HG02571 (cell line): ENCODE results near the gene ISX.

Experiments
- ATAC-seq: cut with Tn5 transposase; IDR thresholded peaks from one replicate; pipeline ENCODE4 v1.9.1; 2021; ENCODE audit warnings: mild to moderate bottlenecking, moderate library complexity; ENCODE audit not compliant: unreplicated experiment

ISX gene

GRCh38 chr22:35109616-35110015 lies 43.7 kb downstream of the ISX start:
- ATAC-seq: no peak

- no peak for ATAC-seq
Observed at GRCh38 chr22:35111244-35111643, 45.3 kb downstream of the ISX start.

DNA sequence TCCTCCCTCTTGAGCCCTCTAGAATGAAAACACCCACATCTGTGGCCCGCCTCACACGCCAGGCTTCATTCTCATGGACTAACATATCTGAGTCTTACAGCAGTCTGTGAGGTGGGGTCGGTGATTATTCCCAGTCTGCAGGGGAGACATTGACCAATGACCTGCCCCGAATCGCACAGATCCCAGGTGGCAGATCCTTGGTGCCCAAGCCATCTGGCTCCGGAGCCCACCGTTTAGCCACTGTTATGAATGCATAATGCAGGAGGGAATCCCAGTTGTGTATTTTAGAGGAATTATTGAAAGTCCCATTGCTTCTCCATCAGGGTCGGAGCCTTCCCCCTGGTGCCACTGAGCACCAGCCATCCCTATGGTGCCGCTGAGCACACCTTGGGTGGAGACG lies 47.4 kb downstream of the ISX start:
- ATAC-seq: no peak

- ATAC-seq: no peak
Observed at GRCh38 chr22:35114131-35114980, 48.4 kb downstream of the ISX start.

DNA sequence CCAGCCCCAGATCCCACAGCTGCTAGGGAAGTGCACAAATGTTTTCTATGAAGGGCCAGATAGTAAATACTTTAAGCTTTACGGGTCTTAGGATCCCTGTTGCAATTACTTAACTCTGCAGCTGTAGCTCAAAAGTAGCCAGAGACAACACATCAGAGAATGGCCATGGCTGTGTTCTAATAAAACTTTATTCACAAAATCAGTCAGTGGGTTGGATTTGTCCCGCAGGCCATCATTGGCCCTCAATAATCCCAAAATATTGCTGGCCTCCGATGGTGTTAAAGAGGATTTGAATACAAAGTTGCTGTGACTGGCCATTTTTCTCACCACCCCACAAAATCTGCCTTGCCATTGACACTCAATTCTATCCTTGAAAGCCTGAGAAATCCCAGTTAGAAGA lies 49.6 kb downstream of the ISX start:
- no peak for ATAC-seq

- ATAC-seq: no peak
Observed at GRCh38 chr22:35116269-35116668, 50.3 kb downstream of the ISX start.

DNA sequence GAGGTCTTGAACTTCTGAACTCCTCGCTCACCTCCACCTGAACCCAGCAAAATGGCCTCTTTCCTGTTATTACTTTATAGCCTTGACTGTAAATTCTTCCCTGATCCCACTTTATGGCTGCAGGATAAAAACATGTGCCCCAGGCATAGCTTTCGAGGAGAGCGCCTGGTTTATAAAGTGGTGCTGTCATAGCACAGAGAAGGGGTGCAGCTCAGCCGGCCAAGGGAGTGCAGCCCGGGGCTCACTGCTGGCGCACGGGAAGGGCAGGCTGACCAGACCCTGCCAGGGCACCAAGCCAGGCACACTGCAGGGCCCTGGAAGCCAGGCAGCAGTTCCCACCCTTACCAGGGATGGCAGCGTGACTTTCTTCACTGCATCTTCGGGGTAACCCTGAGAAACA lies 50.9 kb downstream of the ISX start:
- ATAC-seq: no peak

DNA sequence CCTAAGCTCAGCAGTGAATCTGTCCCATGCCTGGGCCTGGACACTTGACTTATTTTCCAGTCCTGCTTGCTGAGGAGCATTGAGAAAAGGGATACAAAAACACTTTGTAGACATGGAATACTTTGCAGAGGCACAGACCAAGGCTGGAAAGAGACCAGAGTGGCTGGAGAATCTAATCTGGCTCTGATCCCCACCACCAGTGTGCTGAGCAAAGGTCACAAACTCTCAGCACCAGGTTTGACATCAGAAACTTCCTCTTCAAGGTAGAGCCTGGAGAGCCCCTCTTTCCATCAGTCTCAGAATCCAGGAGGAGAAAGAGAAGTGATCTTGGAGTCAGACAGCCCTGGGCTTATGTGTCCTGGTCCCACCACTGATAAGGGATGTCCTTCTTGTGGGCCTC lies 53.5 kb downstream of the ISX start:
- ATAC-seq: no peak

DNA sequence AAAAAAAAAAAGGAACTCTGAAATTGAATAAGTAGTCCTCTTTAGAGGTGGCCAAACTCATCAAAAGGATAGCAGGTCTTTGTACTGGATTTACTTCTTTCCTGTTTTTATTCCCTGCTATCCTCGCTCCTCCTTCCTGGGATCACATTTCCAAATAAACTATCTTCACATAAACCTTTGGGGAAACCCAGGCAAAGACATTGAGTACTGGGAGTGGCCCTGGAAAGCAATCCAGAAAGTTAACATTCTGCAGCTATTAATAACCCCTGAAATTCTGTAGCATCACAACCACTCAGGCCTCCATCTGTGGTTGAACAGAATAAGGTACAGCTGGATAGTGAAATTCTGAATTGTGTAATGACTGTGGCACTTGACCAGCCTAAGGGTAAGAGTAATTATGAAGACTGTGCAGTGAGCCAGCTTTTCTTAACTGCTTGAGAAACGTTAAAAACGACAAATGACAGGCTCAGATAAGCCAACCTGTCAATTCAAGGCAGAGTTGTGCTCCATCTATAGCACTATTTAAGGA lies 58.8 kb downstream of the ISX start:
- no peak for ATAC-seq

DNA sequence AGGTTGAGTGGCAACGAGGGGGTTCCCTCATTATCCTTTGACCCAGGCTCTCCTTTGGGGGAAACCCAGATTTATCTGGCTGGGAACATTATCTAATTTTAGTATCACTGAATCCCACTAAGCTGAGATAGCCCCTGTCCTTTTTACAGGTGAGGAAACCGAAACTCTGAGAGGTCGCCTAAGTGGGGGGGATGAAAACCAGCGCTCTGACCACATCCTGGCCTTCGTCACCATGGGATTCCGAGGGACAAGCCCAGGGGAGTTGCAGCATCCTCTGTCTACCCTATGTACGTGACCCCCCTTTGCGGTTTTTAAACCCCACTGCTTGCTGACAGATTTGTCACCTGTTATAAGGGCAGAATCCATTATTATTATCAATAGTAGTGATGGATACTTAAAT lies 61.0 kb downstream of the ISX start:
- ATAC-seq: no peak

- ATAC-seq: peak; percentile 45
Observed at GRCh38 chr22:35128637-35129036, 62.7 kb downstream of the ISX start.

GRCh38 chr22:35131525-35132000 lies 65.6 kb downstream of the ISX start:
- no peak for ATAC-seq

DNA sequence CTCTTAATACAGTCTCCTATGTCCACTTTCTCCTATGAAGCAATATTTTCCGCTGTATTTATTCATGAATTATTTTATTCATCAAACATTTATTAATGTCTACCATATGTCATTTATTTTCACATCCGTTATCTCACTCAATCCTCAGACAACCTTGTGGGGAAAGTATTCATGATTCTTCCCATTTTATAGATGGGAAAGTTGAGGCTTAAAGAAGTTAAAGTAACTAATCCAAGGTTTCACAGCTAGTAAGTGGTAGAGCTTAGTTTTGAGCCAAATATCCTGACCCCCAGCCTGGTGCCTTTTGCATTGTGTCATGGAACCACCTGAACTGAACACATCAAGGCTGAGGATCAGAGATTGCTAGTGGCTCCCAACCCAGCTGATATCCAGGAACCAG lies 66.6 kb downstream of the ISX start:
- no peak for ATAC-seq

- ATAC-seq: no peak
Observed at GRCh38 chr22:35133702-35134380, 67.9 kb downstream of the ISX start.

DNA sequence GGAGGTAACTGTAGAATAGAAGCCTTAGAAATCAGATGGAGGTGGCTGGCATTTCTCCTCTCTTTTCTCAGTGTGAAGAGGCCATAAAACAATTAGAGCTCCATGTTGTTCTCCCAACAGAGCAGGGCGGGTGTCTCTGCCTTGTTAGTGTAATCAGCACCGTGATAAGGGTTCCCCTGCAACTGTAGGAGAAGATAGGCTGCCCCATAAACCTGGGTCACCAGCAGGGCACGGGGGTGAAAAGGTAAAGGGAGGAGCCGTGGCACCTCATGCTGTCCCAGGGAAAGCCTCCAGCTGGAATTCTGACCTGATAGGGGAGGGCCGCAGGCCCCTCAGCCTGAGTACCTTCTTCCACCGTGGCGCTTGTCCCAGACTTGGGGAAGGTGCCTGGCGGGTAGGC lies 68.7 kb downstream of the ISX start:
- no peak for ATAC-seq

- ATAC-seq: no peak
Observed at GRCh38 chr22:35135165-35135564, 69.2 kb downstream of the ISX start.
